Testis (tissue), 3 donors: ENCODE results near the gene ARPP21. TPM values are rescaled to one million over a fixed set of nuclear protein-coding genes. Genes with fewer than 3 reads are reported as not detected.

Source experiments
- DNase-seq: peaks from one replicate; pipeline ENCODE4 v3.0.0-alpha.2; 2019
- H3K27ac ChIP-seq, 2 donors: fragments of 200-600 bp; sonication (generic); one replicate each; pipeline ENCODE4 v1.5.1; 2019
- H3K27me3 ChIP-seq: fragments of 200-600 bp; sonication (generic); one replicate; pipeline ENCODE4 v1.5.1; 2019
- H3K36me3 ChIP-seq: fragments of 200-600 bp; sonication (generic); one replicate; pipeline ENCODE4 v1.5.1; 2017; ENCODE audit warnings: low read depth; ENCODE audit errors: missing control alignments
- H3K4me1 ChIP-seq: fragments of 200-600 bp; sonication (generic); one replicate; pipeline ENCODE4 v1.5.1; 2019
- H3K4me3 ChIP-seq, 2 donors: fragments of 200-600 bp; sonication (generic); one replicate each; pipeline ENCODE4 v1.5.1; 2017 to 2019
- H3K9me3 ChIP-seq: fragments of 200-600 bp; sonication (generic); one replicate; pipeline ENCODE4 v1.5.1; 2017
- POLR2A ChIP-seq: fragments of 450-650 bp; IDR thresholded peaks from one replicate; pipeline ENCODE4 v1.6.1; 2017; ENCODE audit warnings: antibody characterized with exemption, mild to moderate bottlenecking, moderate library complexity
- WGBS, 2 donors: methylation state at CpG; one replicate each; pipeline ENCODE4 v1.1.5; 2018; 5-methylcytosine and 5-hydroxymethylcytosine counted together
- intact Hi-C: fragments of 100-400 bp; cut with DNase I; formaldehyde crosslinking; loops from one replicate; pipeline ENCODE4 v1.15.1; 2023; ENCODE audit warnings: low total_unique reads
- polyA plus RNA-seq: library from polyadenylated mRNA; stranded (reverse); fragments of 350-450 nt; fragmentation: Illumina TruSeq; extraction: RNeasy Lipid Tissue Mini Kit (QIAGEN cat#74804); gene quantifications from one replicate; pipeline ENCODE4 v1.2.3, GENCODE V29; 2014; ENCODE audit warnings: low read depth, low replicate concordance; ENCODE audit not compliant: insufficient read depth
- total RNA-seq, 2 donors: library from RNA; depleted of rRNA; stranded (reverse); fragments of >200 nt; gene quantifications; one replicate each; pipeline ENCODE4 v1.2.3, GENCODE V29; 2016
- TF ChIP-seq, protein P1 (sequence below), 3 experiments: fragments of 450-650 bp in 2 of 3; fragments of 200-600 bp in 1 of 3; sonication (generic) in 1 of 3; IDR thresholded peaks; one replicate each; pipeline ENCODE4 v1.5.1; 2016 to 2019; ENCODE audit warnings: antibody characterized with exemption in 3 of 3, mild to moderate bottlenecking in 2 of 3, moderate library complexity in 1 of 3

Gene ARPP21
- total and polyA plus RNA-seq, 3 donors from 2014 or later = 0.47 to 1.1 (median 0.87) TPM

DNA sequence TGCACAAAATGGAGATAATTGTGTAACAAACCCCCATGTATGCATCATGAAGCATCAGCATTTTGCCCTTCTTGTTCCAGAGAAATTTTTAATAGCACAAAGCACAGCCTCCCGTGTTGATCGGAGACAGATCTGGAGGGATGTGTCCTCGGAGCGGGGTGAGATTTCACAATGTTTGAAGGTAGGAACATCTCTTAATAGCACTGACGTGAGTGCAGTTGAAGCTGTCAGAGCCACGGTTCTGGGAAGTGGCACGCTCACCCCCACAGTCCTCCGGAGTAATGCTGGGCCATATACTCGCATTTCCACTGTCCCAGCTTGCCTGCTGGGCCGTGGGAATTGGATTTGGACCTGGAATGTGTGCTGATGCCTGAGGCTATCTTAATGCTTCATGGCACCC lies 24.1 kb downstream of the ARPP21 start:
- H3K27me3 ChIP-seq = no peaks in the 10 kb centered on the region
- intact Hi-C loops = no loop called here

DNA sequence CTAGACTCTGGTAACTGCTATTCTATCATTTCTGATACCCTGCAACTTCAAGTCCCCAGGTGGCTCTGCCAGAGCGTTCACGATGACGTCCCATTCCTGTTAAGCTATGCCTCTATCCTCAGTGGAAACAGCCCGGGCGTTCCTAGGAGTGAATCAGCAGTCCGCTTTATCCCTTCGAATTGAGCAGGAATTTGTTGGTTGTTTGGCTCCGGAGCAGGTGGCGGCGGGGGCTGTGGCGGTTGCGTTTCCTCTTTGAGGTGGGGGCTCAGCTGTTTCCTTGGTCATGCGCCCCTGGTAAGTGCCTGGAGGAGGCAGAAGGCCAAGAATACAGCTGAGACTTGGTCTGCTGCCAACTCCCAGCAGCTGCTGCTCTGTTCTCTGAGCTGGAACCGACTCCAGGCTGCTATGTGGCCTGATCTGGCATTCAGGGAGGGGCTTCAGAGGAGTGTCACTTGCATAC lies 25.2 kb downstream of the ARPP21 start:
- Histone ChIP-seq H3K36me3 (no peaks in the 10 kb centered on the region), H3K4me3 (no peak overlapping the region), H3K4me1 (no peaks in the 10 kb centered on the region), H3K9me3 (no peaks in the 10 kb centered on the region), H3K27me3 (no peaks in the 10 kb centered on the region), H3K27ac (no peak overlapping the region)
- no peak for TF ChIP-seq POLR2A
- WGBS, 2 donors = 4 to 16% methylated on average over 14 of the region's 14 CpGs
- DNase-seq = peak; percentile 31
- intact Hi-C loops = no loop called here

More for the DNA sequence above, 24.1 kb downstream of the ARPP21 start:
- whole genome bisulfite sequencing, 2 donors = 44 to 72% methylated on average over 10 of the region's 10 CpGs
- no peak overlapping the region for H3K27ac ChIP-seq
- no peaks in the 10 kb centered on the region for H3K36me3 ChIP-seq
- no peak for DNase-seq
- H3K4me3 ChIP-seq = no peak overlapping the region
- no peaks in the 10 kb centered on the region for H3K9me3 ChIP-seq
- TF ChIP-seq, protein P1, sequence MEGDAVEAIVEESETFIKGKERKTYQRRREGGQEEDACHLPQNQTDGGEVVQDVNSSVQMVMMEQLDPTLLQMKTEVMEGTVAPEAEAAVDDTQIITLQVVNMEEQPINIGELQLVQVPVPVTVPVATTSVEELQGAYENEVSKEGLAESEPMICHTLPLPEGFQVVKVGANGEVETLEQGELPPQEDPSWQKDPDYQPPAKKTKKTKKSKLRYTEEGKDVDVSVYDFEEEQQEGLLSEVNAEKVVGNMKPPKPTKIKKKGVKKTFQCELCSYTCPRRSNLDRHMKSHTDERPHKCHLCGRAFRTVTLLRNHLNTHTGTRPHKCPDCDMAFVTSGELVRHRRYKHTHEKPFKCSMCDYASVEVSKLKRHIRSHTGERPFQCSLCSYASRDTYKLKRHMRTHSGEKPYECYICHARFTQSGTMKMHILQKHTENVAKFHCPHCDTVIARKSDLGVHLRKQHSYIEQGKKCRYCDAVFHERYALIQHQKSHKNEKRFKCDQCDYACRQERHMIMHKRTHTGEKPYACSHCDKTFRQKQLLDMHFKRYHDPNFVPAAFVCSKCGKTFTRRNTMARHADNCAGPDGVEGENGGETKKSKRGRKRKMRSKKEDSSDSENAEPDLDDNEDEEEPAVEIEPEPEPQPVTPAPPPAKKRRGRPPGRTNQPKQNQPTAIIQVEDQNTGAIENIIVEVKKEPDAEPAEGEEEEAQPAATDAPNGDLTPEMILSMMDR (IDR thresholded peaks at IDR 0.05) = no peak
- no peak for TF ChIP-seq POLR2A
- no peaks in the 10 kb centered on the region for H3K4me1 ChIP-seq

DNA sequence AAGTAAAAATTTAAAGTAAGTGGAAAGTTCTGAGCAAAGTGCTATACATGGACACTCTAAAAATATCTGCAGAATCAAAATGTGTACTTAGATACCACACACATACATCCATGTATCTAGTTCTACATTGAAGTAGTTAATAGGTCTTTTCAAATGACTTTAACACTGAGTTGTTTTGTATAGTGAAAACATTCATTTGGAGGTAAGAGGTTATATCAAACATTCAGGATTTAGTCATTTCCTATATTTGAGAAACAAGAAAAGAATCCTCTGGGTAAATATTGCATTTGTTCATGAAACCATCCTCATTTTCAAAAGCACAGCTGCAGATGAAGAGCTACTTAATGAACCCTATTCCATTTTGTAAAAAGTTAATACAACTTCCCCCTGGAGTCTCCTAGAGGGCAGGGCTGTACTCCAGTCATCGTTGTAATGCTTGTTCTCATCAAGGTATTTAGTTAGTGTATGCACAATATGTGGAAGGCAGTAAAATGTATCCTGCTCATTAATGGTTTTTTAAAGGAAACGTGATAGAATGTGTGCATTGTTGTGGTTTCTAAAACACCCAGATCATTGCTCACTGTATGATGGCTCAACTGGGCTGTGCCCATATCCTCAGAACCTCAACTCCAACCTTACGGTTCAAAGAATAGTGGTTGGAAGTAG lies 26.2 kb downstream of the ARPP21 start:
- Histone ChIP-seq H3K27ac (no peak overlapping the region), H3K27me3 (no peaks in the 10 kb centered on the region), H3K36me3 (no peaks in the 10 kb centered on the region), H3K9me3 (no peaks in the 10 kb centered on the region), H3K4me1 (no peaks in the 10 kb centered on the region), H3K4me3 (no peak overlapping the region)
- intact Hi-C loops = no loop called here
- WGBS, 2 donors = 79 to 86% methylated on average over 3 of the region's 3 CpGs
- no peak for TF ChIP-seq POLR2A
- TF ChIP-seq, protein P1 (IDR thresholded peaks at IDR 0.05) = no peak
- no peak for DNase-seq

DNA sequence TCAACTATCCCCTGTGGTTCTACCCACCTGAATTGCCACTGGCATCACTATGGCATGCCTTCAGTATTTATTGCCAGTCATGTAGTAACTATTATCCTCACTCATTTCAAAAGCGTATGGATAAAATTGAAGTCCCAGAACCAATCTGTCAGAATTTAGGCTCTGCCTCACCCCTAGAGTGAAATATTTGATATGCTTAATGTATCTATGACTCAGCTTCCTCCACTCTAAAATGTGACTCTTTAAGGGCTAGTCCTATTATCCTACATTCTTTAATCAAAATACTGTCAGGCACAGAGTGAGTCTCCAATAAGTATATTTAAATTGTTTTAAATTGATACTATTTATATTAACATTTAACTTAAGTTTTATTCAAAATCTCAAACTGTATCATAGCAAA lies 27.6 kb downstream of the ARPP21 start:
- intact Hi-C loops = no loop called here

DNA sequence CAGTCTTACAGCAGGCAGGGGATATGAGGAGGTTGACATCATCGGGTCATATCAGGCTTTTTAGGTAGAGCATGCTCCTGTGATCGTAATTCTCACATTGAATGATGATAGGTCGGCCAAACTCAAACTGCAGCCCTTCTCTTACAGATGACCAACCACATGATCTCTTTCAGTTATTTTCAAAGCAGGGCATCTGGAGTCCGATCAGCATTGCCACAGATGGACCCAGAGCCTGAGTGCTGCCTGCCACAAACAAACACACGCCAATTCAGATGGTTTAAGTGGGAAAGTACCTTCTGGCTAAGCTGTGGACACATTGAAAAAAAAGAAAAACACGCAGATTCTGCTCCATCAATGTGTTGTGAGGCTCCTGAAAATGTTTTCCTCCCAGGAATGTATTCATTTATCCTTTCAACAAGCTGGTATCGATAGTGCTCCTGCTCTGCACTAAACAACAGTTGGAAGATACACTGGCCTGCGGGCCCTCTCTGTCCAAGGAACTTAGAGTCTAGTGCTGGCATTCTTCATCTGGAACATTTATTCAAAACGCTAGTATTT lies 31.2 kb downstream of the ARPP21 start:
- H3K27me3 ChIP-seq = no peaks in the 10 kb centered on the region
- no peak overlapping the region for H3K27ac ChIP-seq
- no peak overlapping the region for H3K4me3 ChIP-seq
- intact Hi-C loops = no loop called here
- no peaks in the 10 kb centered on the region for H3K4me1 ChIP-seq
- no peak for TF ChIP-seq POLR2A
- TF ChIP-seq, protein P1 (IDR thresholded peaks at IDR 0.05) = no peak
- DNase-seq = no peak
- no peaks in the 10 kb centered on the region for H3K9me3 ChIP-seq
- H3K36me3 ChIP-seq = no peaks in the 10 kb centered on the region
- WGBS, 2 donors = 83 to 86% methylated on average over 9 of the region's 9 CpGs

More for the DNA sequence above, 27.6 kb downstream of the ARPP21 start:
- Histone ChIP-seq H3K27ac (no peak overlapping the region), H3K27me3 (no peaks in the 10 kb centered on the region), H3K4me3 (no peak overlapping the region), H3K9me3 (no peaks in the 10 kb centered on the region), H3K36me3 (no peaks in the 10 kb centered on the region), H3K4me1 (no peaks in the 10 kb centered on the region)
- no peak for DNase-seq
- 93% methylated on average over 1 of the region's 1 CpG for WGBS, 2 donors
- TF ChIP-seq, protein P1 (IDR thresholded peaks at IDR 0.05) = no peak
